Measurements from ENCODE around the gene BCL2.

BCL2 gene

GRCh38 chr18:63179422-63179821, 140.1 kb downstream of the BCL2 start:
- DNase-seq = no peak

- no peak for DNase-seq
These were observed 140.6 kb downstream of the BCL2 start for GRCh38 chr18:63178971-63179370.

- no peak for DNase-seq
These were observed 141.4 kb downstream of the BCL2 start for GRCh38 chr18:63177919-63178821.

- DNase-seq = no peak
These were observed 142.3 kb downstream of the BCL2 start for GRCh38 chr18:63177259-63177658.

GRCh38 chr18:63175264-63175663, 144.3 kb downstream of the BCL2 start:
- DNase-seq = no peak

- DNase-seq = no peak
These were observed 145.6 kb downstream of the BCL2 start for GRCh38 chr18:63173983-63174382.

GRCh38 chr18:63169853-63170252, 149.7 kb downstream of the BCL2 start:
- DNase-seq = no peak

- DNase-seq = no peak
These were observed 151.3 kb downstream of the BCL2 start for GRCh38 chr18:63168287-63168686.

GRCh38 chr18:63166142-63166541, 153.4 kb downstream of the BCL2 start:
- no peak for DNase-seq

GRCh38 chr18:63164396-63164795, 155.2 kb downstream of the BCL2 start:
- no peak for DNase-seq

- DNase-seq = no peak
These were observed 157.1 kb downstream of the BCL2 start for GRCh38 chr18:63162271-63163014.

GRCh38 chr18:63161761-63162195, 157.8 kb downstream of the BCL2 start:
- DNase-seq = peak; percentile 22

- no peak for DNase-seq
These were observed 158.4 kb downstream of the BCL2 start for GRCh38 chr18:63161032-63161760.

GRCh38 chr18:63160172-63160995, 159.2 kb downstream of the BCL2 start:
- DNase-seq = no peak

GRCh38 chr18:63159590-63159989, 160.0 kb downstream of the BCL2 start:
- no peak for DNase-seq

- no peak for DNase-seq
These were observed 160.8 kb downstream of the BCL2 start for GRCh38 chr18:63158676-63159291.

GRCh38 chr18:63158012-63158631, 161.4 kb downstream of the BCL2 start:
- DNase-seq = no peak

GRCh38 chr18:63157293-63158011, 162.1 kb downstream of the BCL2 start:
- DNase-seq = no peak

- DNase-seq = no peak
These were observed 163.4 kb downstream of the BCL2 start for GRCh38 chr18:63155910-63156773.

All from activated gamma-delta T cell (primary cell).